Measurements from ENCODE around the gene MAP4K1. TPM values are rescaled to one million over a fixed set of nuclear protein-coding genes. Genes with fewer than 3 reads are reported as not detected.
"Not testable (repeated sequence)": the region's sequence is repeated elsewhere in the genome, so short reads cannot be mapped to it uniquely, and the experiment has no call there.

The MAP4K1 gene
- total RNA-seq, 3 donors from 2014 or later: 109 to 130 (median 126) TPM

DNA sequence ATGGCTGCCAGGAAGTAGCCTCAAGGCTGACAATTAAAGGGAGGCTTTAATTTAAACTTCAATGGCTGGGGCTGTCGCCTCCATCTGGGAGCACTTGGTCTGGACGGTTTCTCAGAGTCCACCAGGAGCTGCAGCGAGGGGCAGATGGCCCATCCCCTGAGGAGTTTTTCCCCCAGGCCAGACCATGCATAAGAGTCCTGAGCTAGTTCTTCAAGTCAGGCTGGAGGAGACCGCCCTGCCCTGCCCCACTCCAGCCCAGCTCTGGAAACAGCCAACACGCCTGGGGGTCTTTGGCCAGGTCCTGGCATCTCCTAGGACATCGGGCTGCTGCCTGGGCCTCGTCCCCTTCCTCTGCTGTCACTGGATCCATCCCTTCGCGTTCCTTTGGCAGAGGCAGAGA, 24.4 kb upstream of the MAP4K1 start:
- Mint-ChIP-seq H3K9me3 (no peaks in the 10 kb centered on the region), H3K36me3 (ENCODE audit: insufficient read depth) (no peaks in the 10 kb centered on the region), H3K27me3 (ENCODE audit: low read depth) (no peaks in the 10 kb centered on the region), H3K4me1 (ENCODE audit: low read depth) (peaks cover 5% of the 10 kb centered on the region), H3K4me3 (no peak overlapping the region)
- no peak for ATAC-seq
- no peak for DNase-seq

DNA sequence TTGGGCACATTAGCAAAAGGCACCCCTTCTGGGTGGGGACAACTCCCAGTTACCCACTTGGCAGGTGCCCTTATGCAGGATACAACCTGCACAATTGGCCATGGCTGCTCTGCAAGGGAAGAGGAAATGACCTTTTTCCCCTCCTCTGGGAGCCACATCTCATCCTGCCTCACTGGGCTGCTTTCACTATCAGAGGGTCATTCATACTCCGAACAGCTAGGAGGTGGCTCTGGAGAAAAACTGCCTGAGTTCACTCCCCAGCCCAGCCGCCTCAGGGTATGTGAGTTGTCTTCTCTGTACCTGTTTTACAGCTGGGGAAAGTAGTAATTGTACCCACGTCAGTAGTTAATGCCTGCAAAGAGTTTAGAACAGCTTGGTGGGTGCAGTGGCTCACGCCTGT, 22.6 kb upstream of the MAP4K1 start:
- no peaks in the 10 kb centered on the region for H3K9me3 Mint-ChIP-seq
- H3K4me1 Mint-ChIP-seq (ENCODE audit: low read depth): peaks cover 20% of the 10 kb centered on the region
- no peak for DNase-seq
- H3K36me3 Mint-ChIP-seq (ENCODE audit: insufficient read depth): peaks cover 6% of the 10 kb centered on the region
- H3K4me3 Mint-ChIP-seq: no peak overlapping the region
- ATAC-seq: no peak
- no peaks in the 10 kb centered on the region for H3K27me3 Mint-ChIP-seq (ENCODE audit: low read depth)

DNA sequence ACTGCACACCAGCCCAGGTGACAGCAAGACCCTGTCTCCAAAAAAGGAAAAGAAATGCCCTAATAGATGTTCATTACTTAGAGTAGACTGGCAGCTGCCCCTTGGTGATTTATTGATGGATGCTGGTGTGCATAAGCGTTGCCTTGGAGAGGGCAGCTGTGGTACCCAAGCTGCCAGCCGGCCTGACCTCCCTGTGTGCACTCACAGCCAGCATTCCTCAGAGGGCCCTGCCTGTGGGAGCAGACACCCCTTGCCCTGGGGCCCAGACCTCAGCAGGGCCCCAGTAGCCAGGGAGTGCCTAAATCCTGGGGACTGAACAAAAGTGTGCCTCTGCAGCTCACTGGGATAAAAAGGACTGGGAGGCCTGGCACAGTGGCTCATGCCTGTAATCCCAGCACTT, 21.9 kb upstream of the MAP4K1 start:
- DNase-seq: no peak
- Mint-ChIP-seq H3K36me3 (ENCODE audit: insufficient read depth) (peaks cover 10% of the 10 kb centered on the region), H3K4me3 (no peak overlapping the region), H3K9me3 (no peaks in the 10 kb centered on the region), H3K4me1 (ENCODE audit: low read depth) (peaks cover 24% of the 10 kb centered on the region), H3K27me3 (ENCODE audit: low read depth) (no peaks in the 10 kb centered on the region)
- ATAC-seq: no peak

DNA sequence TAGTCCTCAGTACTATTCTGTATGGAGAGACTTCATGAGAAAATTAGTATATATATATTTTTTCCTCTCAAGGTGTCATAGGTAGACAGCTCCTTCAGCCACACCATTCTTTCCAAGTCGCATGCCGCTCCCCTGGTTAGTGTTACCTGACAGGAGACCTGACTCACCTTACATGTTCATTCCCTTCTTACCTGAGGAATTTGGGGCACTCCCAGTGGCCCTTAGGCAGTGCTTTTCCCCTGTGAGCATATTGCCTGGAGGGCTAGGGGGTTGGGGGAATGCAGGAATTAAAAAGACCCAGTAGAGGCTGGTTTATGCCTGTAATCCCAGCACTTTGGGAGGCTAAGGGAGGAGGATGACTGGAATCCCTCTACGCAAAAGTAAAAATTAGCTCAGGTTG, 20.7 kb upstream of the MAP4K1 start:
- no peaks in the 10 kb centered on the region for H3K27me3 Mint-ChIP-seq (ENCODE audit: low read depth)
- no peak overlapping the region for H3K4me3 Mint-ChIP-seq
- ATAC-seq (no peak), DNase-seq (no peak)
- no peaks in the 10 kb centered on the region for H3K9me3 Mint-ChIP-seq
- H3K36me3 Mint-ChIP-seq (ENCODE audit: insufficient read depth): peaks cover 13% of the 10 kb centered on the region
- H3K4me1 Mint-ChIP-seq (ENCODE audit: low read depth): peaks cover 27% of the 10 kb centered on the region

DNA sequence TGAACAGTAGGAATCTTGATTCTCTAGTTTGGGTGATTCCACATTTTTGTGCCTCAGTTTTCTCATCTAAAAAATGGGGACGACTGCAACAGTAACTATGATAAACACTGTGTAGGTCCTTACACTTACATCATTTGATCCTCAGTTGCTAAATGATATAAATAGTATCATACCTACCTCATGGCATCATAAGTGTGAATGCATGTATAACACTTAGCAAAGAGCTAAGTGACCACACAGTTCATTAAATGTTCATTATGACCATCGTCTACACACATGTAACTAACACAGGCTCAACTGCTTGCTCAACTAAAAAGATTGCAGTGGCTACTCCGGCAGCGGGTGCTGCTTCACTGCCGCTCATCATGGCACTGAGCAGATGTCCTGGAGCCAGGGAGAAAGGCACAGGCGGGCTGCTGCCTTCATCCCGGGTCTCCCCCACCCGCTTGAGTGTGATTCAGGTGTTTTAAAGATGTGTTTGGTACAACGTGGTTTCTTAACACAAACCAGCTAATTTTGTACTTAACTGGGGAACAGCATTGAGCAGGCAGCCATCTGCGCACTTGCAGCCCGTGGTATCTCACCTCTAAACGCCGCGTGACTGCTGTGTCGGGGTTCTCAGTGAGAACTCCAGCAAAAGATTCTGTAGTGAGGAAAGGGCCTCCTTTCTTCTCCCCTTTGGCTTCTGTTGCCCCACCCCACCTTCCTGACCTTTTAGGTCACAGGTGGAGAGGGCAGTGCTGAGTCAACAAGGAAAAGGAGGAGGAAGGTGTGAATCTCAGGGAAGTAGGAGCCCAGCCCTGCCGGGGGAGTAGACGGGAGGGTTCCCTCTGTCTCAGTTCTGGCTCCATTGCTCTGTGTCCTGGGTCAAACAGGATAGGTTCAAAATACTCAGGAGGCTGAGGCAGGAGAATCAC, 18.0 kb upstream of the MAP4K1 start:
- DNase-seq (no peak), ATAC-seq (no peak)
- no peak overlapping the region for H3K4me3 Mint-ChIP-seq
- no peaks in the 10 kb centered on the region for H3K9me3 Mint-ChIP-seq
- no peaks in the 10 kb centered on the region for H3K27me3 Mint-ChIP-seq (ENCODE audit: low read depth)
- peaks cover 24% of the 10 kb centered on the region for H3K4me1 Mint-ChIP-seq (ENCODE audit: low read depth)
- H3K36me3 Mint-ChIP-seq (ENCODE audit: insufficient read depth): peaks cover 24% of the 10 kb centered on the region

DNA sequence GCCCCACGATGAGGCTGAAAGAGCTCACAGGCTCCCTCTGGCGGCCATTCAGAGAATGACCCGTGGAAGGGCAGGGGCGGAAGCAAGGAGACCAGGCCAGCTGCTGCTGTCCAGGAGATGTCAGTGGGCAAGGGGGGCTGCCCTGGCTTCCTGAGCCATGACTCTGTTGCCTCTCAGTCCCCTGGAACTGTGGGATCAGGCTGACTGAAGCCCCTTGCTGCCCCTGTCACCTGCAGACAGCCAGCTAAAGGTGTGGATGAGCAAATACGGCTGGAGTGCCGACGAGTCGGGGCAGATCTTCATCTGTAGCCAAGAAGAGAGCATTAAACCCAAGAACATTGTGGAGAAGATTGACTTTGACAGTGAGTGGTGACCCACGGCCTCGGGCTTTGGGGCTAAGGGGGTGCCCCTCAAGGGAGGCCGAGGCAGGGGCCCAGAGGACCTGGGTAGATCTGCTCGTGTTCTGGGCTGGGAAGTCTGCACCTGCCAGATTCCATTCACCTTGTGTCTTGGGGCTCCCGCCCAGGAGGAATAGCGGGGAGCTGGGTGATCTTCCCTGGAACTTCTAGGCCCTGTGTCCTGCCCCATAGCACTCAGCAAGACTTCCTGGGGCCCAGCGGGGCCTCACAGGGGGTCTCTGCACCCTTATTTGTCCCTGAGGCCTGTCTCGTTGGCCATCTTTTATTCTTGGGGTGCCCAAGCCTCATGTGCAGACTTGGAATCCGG, 17.2 kb upstream of the MAP4K1 start:
- Mint-ChIP-seq H3K27me3 (ENCODE audit: low read depth) (no peaks in the 10 kb centered on the region), H3K4me1 (ENCODE audit: low read depth) (peaks cover 24% of the 10 kb centered on the region), H3K4me3 (no peak overlapping the region), H3K9me3 (no peaks in the 10 kb centered on the region), H3K36me3 (ENCODE audit: insufficient read depth) (peaks cover 24% of the 10 kb centered on the region)
- ATAC-seq: peak in 1 of 2 donors; percentile 29
- DNase-seq: peak; percentile 69

DNA sequence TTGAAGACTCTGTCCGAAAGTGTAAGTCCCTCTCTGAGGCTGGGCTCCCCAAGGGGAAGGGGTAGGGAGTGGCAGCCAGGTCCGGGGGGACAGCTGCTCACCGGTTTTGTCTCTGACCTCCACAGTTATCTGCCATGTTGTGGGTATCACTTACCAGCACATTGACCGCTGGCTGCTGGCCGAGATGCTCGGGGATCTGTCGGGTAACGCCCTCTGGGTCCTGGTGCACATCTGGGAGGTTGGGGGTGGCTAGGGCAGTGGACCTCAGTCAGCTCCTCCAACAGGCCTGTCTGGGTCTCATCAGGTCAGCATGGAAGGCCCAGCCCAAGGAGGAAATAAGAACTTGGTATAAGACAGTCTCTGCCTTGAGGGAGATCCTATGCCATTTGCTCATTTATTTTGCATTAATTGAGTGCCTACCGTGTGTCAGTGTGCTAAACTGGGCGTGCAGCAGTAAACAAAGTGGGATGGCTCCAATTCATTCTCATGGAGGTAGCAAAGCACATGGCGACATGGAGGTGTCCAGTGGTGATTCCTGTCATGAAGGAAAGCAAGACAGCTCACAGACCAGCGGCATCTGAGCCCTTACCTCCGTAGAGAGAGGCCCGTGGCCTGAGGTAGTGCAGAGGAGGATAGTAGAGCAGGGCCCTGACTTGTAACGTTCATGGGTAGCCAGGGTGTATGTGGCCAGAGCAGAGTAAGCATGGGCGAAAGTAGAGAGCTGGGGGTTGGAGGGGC, 14.9 kb upstream of the MAP4K1 start:
- Mint-ChIP-seq H3K4me3 (no peak overlapping the region), H3K4me1 (ENCODE audit: low read depth) (peaks cover 24% of the 10 kb centered on the region), H3K9me3 (no peaks in the 10 kb centered on the region), H3K27me3 (ENCODE audit: low read depth) (no peaks in the 10 kb centered on the region), H3K36me3 (ENCODE audit: insufficient read depth) (peaks cover 31% of the 10 kb centered on the region)
- ATAC-seq (no peak), DNase-seq (no peak)

DNA sequence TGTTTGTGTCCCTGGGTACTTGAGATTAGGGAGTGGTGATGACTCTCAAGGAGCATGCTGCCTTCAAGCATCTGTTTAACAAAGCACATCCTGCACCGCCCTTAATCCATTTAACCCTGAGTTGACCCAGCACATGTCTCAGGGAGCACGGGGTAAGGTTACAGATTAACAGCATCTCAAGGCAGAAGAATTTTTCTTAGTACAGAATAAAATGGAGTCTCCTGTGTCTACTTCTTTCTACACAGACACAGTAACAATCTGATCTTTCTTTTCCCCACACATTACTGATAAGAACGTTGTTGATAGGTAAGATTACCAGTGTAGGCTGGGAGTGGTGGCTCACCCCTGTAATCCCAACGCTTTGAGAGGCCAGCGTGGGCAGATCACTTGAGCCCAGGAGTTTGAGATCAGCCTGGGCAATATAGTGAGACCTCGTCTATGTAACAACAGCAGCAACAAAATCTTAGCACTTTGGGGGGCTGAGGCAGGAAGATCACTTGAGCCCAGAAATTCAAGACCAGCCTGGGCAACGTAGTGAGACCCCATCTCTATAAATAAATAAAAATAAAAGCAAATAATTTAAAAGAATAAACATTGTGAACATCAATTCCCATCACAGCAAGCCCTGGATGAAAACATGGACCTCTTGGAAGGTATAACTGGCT, 14.2 kb upstream of the MAP4K1 start:
- DNase-seq; H3K4me3 Mint-ChIP-seq; ATAC-seq; H3K9me3 Mint-ChIP-seq; H3K27me3 Mint-ChIP-seq (ENCODE audit: low read depth): not testable (repeated sequence)
- Mint-ChIP-seq H3K4me1 (ENCODE audit: low read depth) (peaks cover 20% of the 10 kb centered on the region), H3K36me3 (ENCODE audit: insufficient read depth) (peaks cover 33% of the 10 kb centered on the region)

DNA sequence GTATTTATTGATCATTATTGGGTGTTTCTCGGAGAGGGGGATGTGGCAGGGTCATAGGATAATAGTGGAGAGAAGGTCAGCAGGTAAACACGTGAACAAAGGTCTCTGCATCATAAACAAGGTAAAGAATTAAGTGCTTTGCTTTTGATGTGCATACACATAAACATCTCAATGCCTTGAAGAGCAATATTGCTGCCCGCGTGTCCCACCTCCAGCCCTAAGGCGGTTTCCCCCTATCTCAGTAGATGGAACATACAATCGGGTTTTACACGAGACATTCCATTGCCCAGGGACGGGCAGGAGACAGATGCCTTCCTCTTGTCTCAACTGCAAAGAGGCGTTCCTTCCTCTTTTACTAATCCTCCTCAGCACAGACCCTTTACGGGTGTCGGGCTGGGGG, 13.5 kb upstream of the MAP4K1 start:
- H3K36me3 Mint-ChIP-seq (ENCODE audit: insufficient read depth): peaks cover 35% of the 10 kb centered on the region
- H3K4me3 Mint-ChIP-seq; H3K27me3 Mint-ChIP-seq (ENCODE audit: low read depth); DNase-seq; ATAC-seq; H3K9me3 Mint-ChIP-seq: not testable (repeated sequence)
- peaks cover 15% of the 10 kb centered on the region for H3K4me1 Mint-ChIP-seq (ENCODE audit: low read depth)

DNA sequence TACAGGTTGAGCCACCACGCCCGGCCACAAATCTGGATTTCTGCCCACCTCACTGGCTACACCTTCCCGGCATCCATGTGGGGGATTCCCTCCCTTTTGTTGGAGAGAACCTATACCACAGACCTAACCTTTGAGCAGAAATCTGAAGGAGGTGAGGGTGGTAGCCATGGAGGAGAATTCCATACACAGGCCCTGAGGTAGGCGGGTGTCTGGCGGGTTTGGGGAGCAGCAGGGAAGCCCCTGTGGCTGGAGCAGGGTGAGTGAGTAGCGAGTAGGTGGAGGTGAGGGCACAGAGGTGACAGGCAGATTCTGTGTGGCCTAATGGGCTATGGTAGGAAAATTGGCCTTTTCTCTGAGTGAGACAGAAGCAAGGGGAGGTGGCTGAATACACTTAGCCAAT, 11.8 kb upstream of the MAP4K1 start:
- Mint-ChIP-seq H3K4me3 (no peak overlapping the region), H3K36me3 (ENCODE audit: insufficient read depth) (peaks cover 34% of the 10 kb centered on the region), H3K9me3 (no peaks in the 10 kb centered on the region), H3K27me3 (ENCODE audit: low read depth) (no peaks in the 10 kb centered on the region), H3K4me1 (ENCODE audit: low read depth) (peaks cover 2% of the 10 kb centered on the region)
- ATAC-seq (no peak), DNase-seq (no peak)

DNA sequence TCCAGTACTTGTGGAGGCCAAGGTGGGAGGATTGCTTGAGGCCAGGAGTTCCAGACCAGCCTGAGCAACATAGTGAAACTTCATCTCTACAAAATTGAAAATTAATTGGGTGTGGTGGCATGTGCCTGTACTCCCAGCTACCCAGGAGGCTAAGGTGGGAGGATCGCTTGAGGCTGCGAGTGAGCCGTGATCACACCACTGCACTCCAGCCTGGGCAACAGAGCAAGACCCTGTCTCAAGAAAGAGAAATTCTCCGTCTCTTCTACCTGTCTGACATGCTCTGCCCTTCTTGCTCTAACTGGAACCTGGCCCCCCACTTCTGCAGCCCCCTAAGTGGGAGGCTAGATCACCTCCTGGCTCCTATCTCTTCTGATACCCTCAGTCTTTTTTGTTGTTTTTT, 8.6 kb upstream of the MAP4K1 start:
- H3K9me3 Mint-ChIP-seq: no peaks in the 10 kb centered on the region
- no peak for DNase-seq
- H3K36me3 Mint-ChIP-seq (ENCODE audit: insufficient read depth): peaks cover 39% of the 10 kb centered on the region
- no peak for ATAC-seq
- peaks cover 4% of the 10 kb centered on the region for H3K4me1 Mint-ChIP-seq (ENCODE audit: low read depth)
- H3K27me3 Mint-ChIP-seq (ENCODE audit: low read depth): no peaks in the 10 kb centered on the region
- H3K4me3 Mint-ChIP-seq: no peak overlapping the region

DNA sequence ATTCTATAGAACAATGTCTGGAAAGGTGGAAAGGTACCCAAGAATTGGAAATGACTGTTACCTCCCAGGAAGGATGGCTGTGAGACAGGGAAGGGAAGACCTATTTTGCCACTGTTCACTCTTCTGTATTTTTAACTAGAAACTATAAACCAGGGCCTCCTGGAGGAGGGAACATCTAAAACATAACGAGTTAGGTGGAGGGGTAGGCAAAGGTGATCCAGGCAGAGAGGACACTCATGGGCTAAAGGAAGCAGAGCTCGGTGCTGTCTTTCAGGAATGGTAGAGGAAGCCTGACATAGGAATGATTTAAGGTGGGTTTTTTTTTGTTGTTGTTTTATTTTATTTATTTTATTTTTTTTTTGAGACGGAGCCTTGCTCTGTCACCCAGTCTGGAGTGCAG, 7.1 kb upstream of the MAP4K1 start:
- Mint-ChIP-seq H3K4me3 (no peak overlapping the region), H3K36me3 (ENCODE audit: insufficient read depth) (peaks cover 36% of the 10 kb centered on the region), H3K4me1 (ENCODE audit: low read depth) (peaks cover 12% of the 10 kb centered on the region), H3K27me3 (ENCODE audit: low read depth) (no peaks in the 10 kb centered on the region), H3K9me3 (no peaks in the 10 kb centered on the region)
- ATAC-seq: no peak
- no peak for DNase-seq

DNA sequence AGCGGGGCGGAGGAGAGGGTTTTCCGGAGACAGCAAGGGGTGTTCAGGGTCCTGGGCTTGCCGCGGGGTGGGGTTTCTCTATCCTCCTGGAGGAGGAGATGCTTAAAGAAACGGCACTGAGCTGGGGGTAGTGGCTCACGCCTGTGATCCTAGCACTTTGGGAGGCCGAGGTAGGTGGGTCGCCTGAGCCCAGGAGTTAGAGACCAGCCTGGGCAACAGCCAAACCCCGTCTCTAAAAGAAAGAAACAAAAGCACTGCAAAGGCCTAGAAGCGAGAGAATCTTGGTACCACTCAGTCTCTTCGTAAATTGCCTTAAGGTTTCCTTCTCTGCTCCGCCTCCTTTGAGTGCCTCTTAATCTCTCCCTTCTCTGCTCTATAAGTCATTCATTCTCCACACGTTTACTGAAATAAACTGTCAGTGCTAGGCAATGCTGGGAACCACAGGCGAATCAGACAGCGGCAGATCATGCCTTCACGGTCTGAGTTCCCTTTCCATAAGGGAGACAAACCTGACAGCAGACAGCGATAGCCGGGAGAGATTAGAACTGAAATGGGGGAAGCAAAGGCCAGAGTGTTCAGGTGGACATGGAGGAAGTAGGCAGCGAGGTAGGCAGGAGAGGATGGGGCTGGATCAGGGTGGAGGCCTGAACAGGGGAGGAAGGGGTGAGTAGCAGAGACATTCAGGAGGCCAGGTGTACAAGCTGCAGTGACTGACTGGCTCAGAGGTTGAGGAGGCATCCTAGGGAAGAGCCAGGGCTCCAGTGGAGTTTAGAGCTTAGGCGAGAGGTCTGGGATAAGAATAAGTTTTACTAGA, 1.8 kb upstream of the MAP4K1 start:
- H3K36me3 Mint-ChIP-seq (ENCODE audit: insufficient read depth): peaks cover 19% of the 10 kb centered on the region
- ATAC-seq (peak; percentile 1 to 9), DNase-seq (no peak)
- no peaks in the 10 kb centered on the region for H3K27me3 Mint-ChIP-seq (ENCODE audit: low read depth)
- H3K9me3 Mint-ChIP-seq: no peaks in the 10 kb centered on the region
- H3K4me3 Mint-ChIP-seq: peak overlapping the region; percentile 99
- H3K4me1 Mint-ChIP-seq (ENCODE audit: low read depth): peaks cover 42% of the 10 kb centered on the region

Data from activated T-cell treated with anti-CD3 and anti-CD28 coated beads, Interleukin-2, amount 50 U/mL, for 4 hours (primary cell).